NCI-H345 treated with DMSO at 0.1 percent for 48 hours (cell line): ENCODE results near the gene MSI2.

Source experiments
- DNase-seq: peaks from one replicate; lab custom pipeline; 2025; ENCODE audit not compliant: unreplicated experiment; lab: John Stamatoyannopoulos, UW

The MSI2 gene

GRCh38 chr17:57340160-57340981 is 84.0 kb downstream of the MSI2 start:
- DNase-seq = no peak

- no peak for DNase-seq
Measured at GRCh38 chr17:57341611-57342540, 85.6 kb downstream of the MSI2 start.

- DNase-seq = no peak
Measured at GRCh38 chr17:57342963-57343589, 86.8 kb downstream of the MSI2 start.

GRCh38 chr17:57343717-57344116 is 87.4 kb downstream of the MSI2 start:
- DNase-seq = no peak

- DNase-seq = no peak
Measured at GRCh38 chr17:57344261-57344660, 87.9 kb downstream of the MSI2 start.

- no peak for DNase-seq
Measured at GRCh38 chr17:57349541-57350247, 93.4 kb downstream of the MSI2 start.

- no peak for DNase-seq
Measured at GRCh38 chr17:57350266-57350665, 93.9 kb downstream of the MSI2 start.

GRCh38 chr17:57352665-57353175 is 96.4 kb downstream of the MSI2 start:
- DNase-seq = no peak

- DNase-seq = no peak
Measured at GRCh38 chr17:57354673-57355072, 98.3 kb downstream of the MSI2 start.

- DNase-seq = no peak
Measured at GRCh38 chr17:57355090-57355859, 99.0 kb downstream of the MSI2 start.

GRCh38 chr17:57356153-57356718 is 99.9 kb downstream of the MSI2 start:
- no peak for DNase-seq

- no peak for DNase-seq
Measured at GRCh38 chr17:57356719-57357391, 100.5 kb downstream of the MSI2 start.

- DNase-seq = no peak
Measured at GRCh38 chr17:57357392-57357784, 101.1 kb downstream of the MSI2 start.

- DNase-seq = no peak
Measured at GRCh38 chr17:57357830-57358430, 101.6 kb downstream of the MSI2 start.

GRCh38 chr17:57360266-57360665 is 103.9 kb downstream of the MSI2 start:
- no peak for DNase-seq

GRCh38 chr17:57362797-57363556 is 106.7 kb downstream of the MSI2 start:
- DNase-seq = no peak

GRCh38 chr17:57363580-57363979 is 107.3 kb downstream of the MSI2 start:
- no peak for DNase-seq
